HepG2 (cell line): ENCODE measurements around the gene ADGRL1. TPM values are rescaled to one million over a fixed set of nuclear protein-coding genes. Genes with fewer than 3 reads are reported as not detected.

Experiments
- AHR ChIP-seq: IDR thresholded peaks from 2 replicates; pipeline ENCODE4 v1.6.1; 2018; ENCODE audit warnings: missing genetic modification reagents, missing compliant biosample characterization
- GLI4 ChIP-seq: sonication (generic); formaldehyde crosslinking; IDR thresholded peaks from 2 replicates; pipeline ENCODE4 v1.5.1; 2020; ENCODE audit warnings: missing genetic modification reagents, mild to moderate bottlenecking, moderate library complexity, borderline replicate concordance
- HNF1A ChIP-seq, 2 experiments: sonication (generic) in 1 of 2; formaldehyde crosslinking in 1 of 2; IDR thresholded peaks; 2 replicates each; pipeline versions ENCODE4 v1.4.0 to v1.6.1; 2016 to 2020; ENCODE audit warnings: borderline replicate concordance in 1 of 2, low read depth in 1 of 2, mild to moderate bottlenecking in 1 of 2, missing genetic modification reagents in 1 of 2
- HNRNPH1 ChIP-seq: fragments of 200-400 bp; formaldehyde crosslinking; optimal IDR thresholded peaks from 2 replicates; pipeline ENCODE3; 2017; ENCODE audit warnings: mild to moderate bottlenecking, low read depth, low read length
- LCORL ChIP-seq, 2 experiments: fragments of 450-650 bp in 1 of 2; sonication (generic) in 1 of 2; formaldehyde crosslinking in 1 of 2; IDR thresholded peaks; 2 replicates each; pipeline versions ENCODE4 v1.5.0 to v1.6.1; 2017 to 2020; ENCODE audit warnings: antibody characterized with exemption in 1 of 2, missing genetic modification reagents in 1 of 2
- MAF1 ChIP-seq: sonication (generic); formaldehyde crosslinking; IDR thresholded peaks from 2 replicates; pipeline ENCODE4 v1.5.0; 2020; ENCODE audit warnings: missing genetic modification reagents, borderline replicate concordance
- MTF1 ChIP-seq: sonication (generic); formaldehyde crosslinking; IDR thresholded peaks from 2 replicates; pipeline ENCODE4 v1.5.0; 2020; ENCODE audit warnings: missing genetic modification reagents
- RAD51 ChIP-seq: fragments of 450-650 bp; IDR thresholded peaks from 2 replicates; pipeline ENCODE4 v1.6.1; 2016; ENCODE audit warnings: borderline replicate concordance
- SAP130 ChIP-seq: IDR thresholded peaks from 2 replicates; pipeline ENCODE4 v1.6.1; 2016; ENCODE audit warnings: low read depth
- ZKSCAN1 ChIP-seq: fragments of 150-350 bp; IDR thresholded peaks from 2 replicates; pipeline ENCODE4 v1.6.1; 2014; ENCODE audit warnings: low read length
- ZNF234 ChIP-seq: sonication (generic); formaldehyde crosslinking; conservative IDR thresholded peaks from 2 replicates; pipeline ENCODE4 v1.5.1; 2020; ENCODE audit warnings: mild to moderate bottlenecking, missing genetic modification reagents
- ZNF281 ChIP-seq: sonication (generic); formaldehyde crosslinking; IDR thresholded peaks from 2 replicates; pipeline ENCODE4 v1.4.0; 2020; ENCODE audit warnings: missing genetic modification reagents, borderline replicate concordance
- ZNF329 ChIP-seq: sonication (generic); formaldehyde crosslinking; IDR thresholded peaks from 2 replicates; pipeline ENCODE4 v1.9.0; 2021; ENCODE audit warnings: low read depth, mild to moderate bottlenecking, missing genetic modification reagents
- ZNF446 ChIP-seq: sonication (generic); formaldehyde crosslinking; IDR thresholded peaks from 2 replicates; pipeline ENCODE4 v1.5.0; 2020; ENCODE audit warnings: mild to moderate bottlenecking, missing genetic modification reagents
- ZNF737 ChIP-seq: sonication (generic); formaldehyde crosslinking; IDR thresholded peaks from 2 replicates; pipeline ENCODE4 v1.5.0; 2020; ENCODE audit warnings: missing genetic modification reagents, mild to moderate bottlenecking, borderline replicate concordance
- ZSCAN21 ChIP-seq: sonication (generic); formaldehyde crosslinking; IDR thresholded peaks from 2 replicates; pipeline ENCODE4 v1.8.0; 2022; ENCODE audit warnings: mild to moderate bottlenecking, missing genetic modification reagents, moderate library complexity, borderline replicate concordance
- polyA plus RNA-seq, 8 experiments: library from polyadenylated mRNA; depleted of rRNA in 3 of 8; stranded (reverse) in 7 of 8; unstranded in 1 of 8; fragments of >200 nt; fragmentation: Illumina TruSeq in 4 of 8; extraction: Trizol in 4 of 8; gene quantifications; 2 replicates each; pipeline versions ENCODE4 v1.2.1 to v1.2.3, GENCODE V29; 2011 to 2016; ENCODE audit warnings: low read depth in 4 of 8, missing spikeins in 1 of 8, mixed read lengths in 1 of 8; ENCODE audit not compliant: insufficient read depth in 1 of 8
- total RNA-seq, 5 experiments: library from RNA; depleted of rRNA; stranded (reverse); fragments of >200 nt; fragmentation: Illumina TruSeq; extraction: Trizol; gene quantifications; 2 replicates each; pipeline ENCODE4 v1.2.3, GENCODE V29; 2016; ENCODE audit warnings: low read depth in 1 of 5

ADGRL1 gene
- total and polyA plus RNA-seq, 2 of the 13 experiments (the other 11 are each of a cell fraction or from before 2014, with no cell fraction given), result 0.49 to 1.7 TPM

DNA sequence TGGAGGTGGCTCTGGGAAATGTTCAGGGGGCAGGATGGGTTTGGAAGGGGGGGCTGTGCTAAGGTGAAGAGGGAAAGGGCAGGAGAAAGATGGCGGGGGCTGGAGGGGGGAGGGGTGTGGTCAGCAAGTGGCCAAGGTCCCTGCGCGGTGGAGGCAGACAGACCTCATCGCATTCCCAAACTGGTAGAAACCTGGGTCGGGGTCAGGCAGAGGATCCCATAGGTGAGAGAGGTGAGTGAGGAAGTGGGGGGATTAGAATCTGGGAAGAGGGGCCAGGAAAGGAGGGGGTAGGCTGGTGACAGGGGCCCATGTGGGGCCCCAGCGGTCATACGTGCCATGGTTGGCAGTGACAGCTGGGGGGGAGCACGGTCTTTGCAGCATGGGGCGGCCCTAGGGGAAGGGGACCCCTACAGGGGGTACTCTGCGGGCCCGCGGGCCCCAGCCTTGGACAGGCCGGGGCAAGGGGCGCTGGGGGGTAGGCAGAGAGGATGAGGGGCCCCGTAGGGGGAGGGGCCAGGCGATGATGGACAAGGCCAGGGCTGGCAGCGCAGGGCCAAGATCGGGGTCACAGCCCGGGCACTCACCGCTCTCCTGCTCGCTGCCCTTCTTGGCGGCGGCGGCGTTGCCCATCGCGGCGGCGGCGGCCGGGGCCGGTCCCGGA, 88.9 kb downstream of the ADGRL1 start (continued):
- TF ChIP-seq GLI4 (CRISPR knock-in tag) (no peak), ZKSCAN1 (no peak), ZNF446 (CRISPR knock-in tag) (no peak), MAF1 (CRISPR knock-in tag) (no peak), HNF1A (IDR thresholded peaks at IDR 0.05; ENCODE audit: low read depth) (no peak), HNF1A (CRISPR knock-in tag; IDR thresholded peaks at IDR 0.05; ENCODE audit: borderline replicate concordance) (no peak), ZSCAN21 (CRISPR knock-in tag) (no peak), ZNF329 (CRISPR knock-in tag) (no peak), ZNF281 (CRISPR knock-in tag) (0 out of 2 replicates have a peak, but pooled peaks have one; percentile 6), LCORL (IDR thresholded peaks at IDR 0.05) (no peak), LCORL (CRISPR knock-in tag; IDR thresholded peaks at IDR 0.05) (no peak), HNRNPH1 (no peak), SAP130 (CRISPR knock-in tag) (peak; percentile 52; the same call in 1 of the 2 replicates), RAD51 (no peak), ZNF737 (CRISPR knock-in tag) (no peak), AHR (no peak), MTF1 (no peak), ZNF234 (no peak)
